ENCODE data around the gene HK1.

Gene HK1

GRCh38 chr10:69391158-69391557 is 112.9 kb downstream of the HK1 start:
- no peaks in the 10 kb centered on the region for H3K27me3 ChIP-seq (ENCODE audit: control insufficient read depth in 1 of 2, insufficient read depth in 2 of 2, low read length in 2 of 2)
- no peak overlapping the region for H3K9ac ChIP-seq (ENCODE audit: low read length in 2 of 2)
- no peak overlapping the region for H3K4me3 ChIP-seq (ENCODE audit: low read length in 2 of 2)
- H3K4me1 ChIP-seq (ENCODE audit: control insufficient read depth, insufficient read depth, low read length): peaks cover 19% of the 10 kb centered on the region
- H3K27ac ChIP-seq (ENCODE audit: low read length): no peak overlapping the region
- peaks cover 17 to 48% of the 10 kb centered on the region in 2 donors for H3K36me3 ChIP-seq (ENCODE audit: control insufficient read depth in 2 of 2, insufficient read depth in 2 of 2, low read length in 2 of 2)
- H3K9me3 ChIP-seq (ENCODE audit: control insufficient read depth in 2 of 2, low read length in 2 of 2): no peaks in the 10 kb centered on the region

- H3K4me3 ChIP-seq (ENCODE audit: low read length in 2 of 2): no peak overlapping the region
- no peak overlapping the region for H3K9ac ChIP-seq (ENCODE audit: low read length in 2 of 2)
- H3K27me3 ChIP-seq (ENCODE audit: control insufficient read depth in 1 of 2, insufficient read depth in 2 of 2, low read length in 2 of 2): no peaks in the 10 kb centered on the region
- peaks cover 19% of the 10 kb centered on the region for H3K4me1 ChIP-seq (ENCODE audit: control insufficient read depth, insufficient read depth, low read length)
- peaks cover 15 to 45% of the 10 kb centered on the region in 2 donors for H3K36me3 ChIP-seq (ENCODE audit: control insufficient read depth in 2 of 2, insufficient read depth in 2 of 2, low read length in 2 of 2)
- H3K9me3 ChIP-seq (ENCODE audit: control insufficient read depth in 2 of 2, low read length in 2 of 2): no peaks in the 10 kb centered on the region
- peak overlapping the region; percentile 46 for H3K27ac ChIP-seq (ENCODE audit: low read length)
Observed at GRCh38 chr10:69392481-69393000, 114.2 kb downstream of the HK1 start.

- H3K27me3 ChIP-seq (ENCODE audit: control insufficient read depth in 1 of 2, insufficient read depth in 2 of 2, low read length in 2 of 2): no peaks in the 10 kb centered on the region
- H3K27ac ChIP-seq (ENCODE audit: low read length): no peak overlapping the region
- peaks cover 7 to 39% of the 10 kb centered on the region in 2 donors for H3K36me3 ChIP-seq (ENCODE audit: control insufficient read depth in 2 of 2, insufficient read depth in 2 of 2, low read length in 2 of 2)
- H3K9ac ChIP-seq (ENCODE audit: low read length in 2 of 2): no peak overlapping the region
- H3K9me3 ChIP-seq (ENCODE audit: control insufficient read depth in 2 of 2, low read length in 2 of 2): no peaks in the 10 kb centered on the region
- H3K4me3 ChIP-seq (ENCODE audit: low read length in 2 of 2): no peak overlapping the region
- H3K4me1 ChIP-seq (ENCODE audit: control insufficient read depth, insufficient read depth, low read length): peaks cover 19% of the 10 kb centered on the region
Observed at GRCh38 chr10:69394020-69394419, 115.7 kb downstream of the HK1 start.

- Histone ChIP-seq H3K27ac (ENCODE audit: low read length) (no peak overlapping the region), H3K9me3 (ENCODE audit: control insufficient read depth in 2 of 2, low read length in 2 of 2) (no peaks in the 10 kb centered on the region)
Observed at GRCh38 chr10:69397972-69398371, 119.7 kb downstream of the HK1 start.

GRCh38 chr10:69398466-69398865 is 120.2 kb downstream of the HK1 start:
- peaks cover 10 to 52% of the 10 kb centered on the region in 2 donors for H3K36me3 ChIP-seq (ENCODE audit: control insufficient read depth in 2 of 2, insufficient read depth in 2 of 2, low read length in 2 of 2)
- H3K4me1 ChIP-seq (ENCODE audit: control insufficient read depth, insufficient read depth, low read length): peaks cover 19% of the 10 kb centered on the region
- no peak overlapping the region for H3K4me3 ChIP-seq (ENCODE audit: low read length in 2 of 2)
- no peak overlapping the region for H3K9ac ChIP-seq (ENCODE audit: low read length in 2 of 2)
- H3K27ac ChIP-seq (ENCODE audit: low read length): no peak overlapping the region
- no peaks in the 10 kb centered on the region for H3K9me3 ChIP-seq (ENCODE audit: control insufficient read depth in 2 of 2, low read length in 2 of 2)
- H3K27me3 ChIP-seq (ENCODE audit: control insufficient read depth in 1 of 2, insufficient read depth in 2 of 2, low read length in 2 of 2): no peaks in the 10 kb centered on the region

More at GRCh38 chr10:69397972-69398371, 119.7 kb downstream of the HK1 start:
- peaks cover 9 to 51% of the 10 kb centered on the region in 2 donors for H3K36me3 ChIP-seq (ENCODE audit: control insufficient read depth in 2 of 2, insufficient read depth in 2 of 2, low read length in 2 of 2)
- no peak overlapping the region for H3K9ac ChIP-seq (ENCODE audit: low read length in 2 of 2)
- no peaks in the 10 kb centered on the region for H3K27me3 ChIP-seq (ENCODE audit: control insufficient read depth in 1 of 2, insufficient read depth in 2 of 2, low read length in 2 of 2)
- H3K4me3 ChIP-seq (ENCODE audit: low read length in 2 of 2): no peak overlapping the region
- H3K4me1 ChIP-seq (ENCODE audit: control insufficient read depth, insufficient read depth, low read length): peaks cover 14% of the 10 kb centered on the region

- Histone ChIP-seq H3K4me3 (ENCODE audit: low read length in 2 of 2) (no peak overlapping the region), H3K9ac (ENCODE audit: low read length in 2 of 2) (no peak overlapping the region), H3K9me3 (ENCODE audit: control insufficient read depth in 2 of 2, low read length in 2 of 2) (no peaks in the 10 kb centered on the region), H3K4me1 (ENCODE audit: control insufficient read depth, insufficient read depth, low read length) (peaks cover 33% of the 10 kb centered on the region), H3K27ac (ENCODE audit: low read length) (peak overlapping the region; percentile 31), H3K27me3 (ENCODE audit: control insufficient read depth in 1 of 2, insufficient read depth in 2 of 2, low read length in 2 of 2) (no peaks in the 10 kb centered on the region), H3K36me3 (ENCODE audit: control insufficient read depth in 2 of 2, insufficient read depth in 2 of 2, low read length in 2 of 2) (peaks cover 25 to 60% of the 10 kb centered on the region in 2 donors)
Observed at GRCh38 chr10:69400936-69401335, 122.6 kb downstream of the HK1 start.

GRCh38 chr10:69401416-69401815 is 123.1 kb downstream of the HK1 start:
- Histone ChIP-seq H3K27ac (ENCODE audit: low read length) (peak overlapping the region; percentile 31), H3K4me1 (ENCODE audit: control insufficient read depth, insufficient read depth, low read length) (peaks cover 38% of the 10 kb centered on the region), H3K36me3 (ENCODE audit: control insufficient read depth in 2 of 2, insufficient read depth in 2 of 2, low read length in 2 of 2) (peaks cover 25 to 61% of the 10 kb centered on the region in 2 donors), H3K9ac (ENCODE audit: low read length in 2 of 2) (no peak overlapping the region), H3K9me3 (ENCODE audit: control insufficient read depth in 2 of 2, low read length in 2 of 2) (no peaks in the 10 kb centered on the region), H3K27me3 (ENCODE audit: control insufficient read depth in 1 of 2, insufficient read depth in 2 of 2, low read length in 2 of 2) (no peaks in the 10 kb centered on the region), H3K4me3 (ENCODE audit: low read length in 2 of 2) (no peak overlapping the region)

GRCh38 chr10:69402386-69402785 is 124.1 kb downstream of the HK1 start:
- Histone ChIP-seq H3K4me1 (ENCODE audit: control insufficient read depth, insufficient read depth, low read length) (peaks cover 47% of the 10 kb centered on the region), H3K36me3 (ENCODE audit: control insufficient read depth in 2 of 2, insufficient read depth in 2 of 2, low read length in 2 of 2) (peaks cover 29 to 58% of the 10 kb centered on the region in 2 donors), H3K27ac (ENCODE audit: low read length) (no peak overlapping the region), H3K4me3 (ENCODE audit: low read length in 2 of 2) (no peak overlapping the region), H3K9ac (ENCODE audit: low read length in 2 of 2) (no peak overlapping the region), H3K9me3 (ENCODE audit: control insufficient read depth in 2 of 2, low read length in 2 of 2) (no peaks in the 10 kb centered on the region), H3K27me3 (ENCODE audit: control insufficient read depth in 1 of 2, insufficient read depth in 2 of 2, low read length in 2 of 2) (no peaks in the 10 kb centered on the region)

GRCh38 chr10:69403066-69403465 is 124.8 kb downstream of the HK1 start:
- Histone ChIP-seq H3K36me3 (ENCODE audit: control insufficient read depth in 2 of 2, insufficient read depth in 2 of 2, low read length in 2 of 2) (peaks cover 29 to 60% of the 10 kb centered on the region in 2 donors), H3K27me3 (ENCODE audit: control insufficient read depth in 1 of 2, insufficient read depth in 2 of 2, low read length in 2 of 2) (no peaks in the 10 kb centered on the region), H3K27ac (ENCODE audit: low read length) (peak overlapping the region; percentile 53), H3K9me3 (ENCODE audit: control insufficient read depth in 2 of 2, low read length in 2 of 2) (no peaks in the 10 kb centered on the region), H3K9ac (ENCODE audit: low read length in 2 of 2) (no peak overlapping the region), H3K4me3 (ENCODE audit: low read length in 2 of 2) (no peak overlapping the region), H3K4me1 (ENCODE audit: control insufficient read depth, insufficient read depth, low read length) (peaks cover 53% of the 10 kb centered on the region)

- Histone ChIP-seq H3K27ac (ENCODE audit: low read length) (peak overlapping the region; percentile 53), H3K4me3 (ENCODE audit: low read length in 2 of 2) (no peak overlapping the region)
Observed at GRCh38 chr10:69403519-69403918, 125.2 kb downstream of the HK1 start.

GRCh38 chr10:69404786-69405185 is 126.5 kb downstream of the HK1 start:
- Histone ChIP-seq H3K4me1 (ENCODE audit: control insufficient read depth, insufficient read depth, low read length) (peaks cover 63% of the 10 kb centered on the region), H3K27ac (ENCODE audit: low read length) (peak overlapping the region; percentile 76)

More at GRCh38 chr10:69403519-69403918, 125.2 kb downstream of the HK1 start:
- H3K9ac ChIP-seq (ENCODE audit: low read length in 2 of 2): no peak overlapping the region
- peaks cover 29 to 58% of the 10 kb centered on the region in 2 donors for H3K36me3 ChIP-seq (ENCODE audit: control insufficient read depth in 2 of 2, insufficient read depth in 2 of 2, low read length in 2 of 2)
- no peaks in the 10 kb centered on the region for H3K27me3 ChIP-seq (ENCODE audit: control insufficient read depth in 1 of 2, insufficient read depth in 2 of 2, low read length in 2 of 2)
- H3K9me3 ChIP-seq (ENCODE audit: control insufficient read depth in 2 of 2, low read length in 2 of 2): no peaks in the 10 kb centered on the region
- peaks cover 57% of the 10 kb centered on the region for H3K4me1 ChIP-seq (ENCODE audit: control insufficient read depth, insufficient read depth, low read length)

More at GRCh38 chr10:69404786-69405185, 126.5 kb downstream of the HK1 start:
- Histone ChIP-seq H3K27me3 (ENCODE audit: control insufficient read depth in 1 of 2, insufficient read depth in 2 of 2, low read length in 2 of 2) (no peaks in the 10 kb centered on the region), H3K9me3 (ENCODE audit: control insufficient read depth in 2 of 2, low read length in 2 of 2) (no peaks in the 10 kb centered on the region), H3K4me3 (ENCODE audit: low read length in 2 of 2) (no peak overlapping the region), H3K9ac (ENCODE audit: low read length in 2 of 2) (no peak overlapping the region), H3K36me3 (ENCODE audit: control insufficient read depth in 2 of 2, insufficient read depth in 2 of 2, low read length in 2 of 2) (peaks cover 29 to 49% of the 10 kb centered on the region in 2 donors)
